AG08395 (cell line): ENCODE measurements around the gene FARP2.
"Not testable (repeated sequence)": the region's sequence is repeated elsewhere in the genome, so short reads cannot be mapped to it uniquely, and the experiment has no call there.

Source experiments
- DNase-seq: peaks from one replicate; pipeline ENCODE4 v3.0.0; 2012; ENCODE audit warnings: mixed read lengths, low spot score

FARP2 gene

DNA sequence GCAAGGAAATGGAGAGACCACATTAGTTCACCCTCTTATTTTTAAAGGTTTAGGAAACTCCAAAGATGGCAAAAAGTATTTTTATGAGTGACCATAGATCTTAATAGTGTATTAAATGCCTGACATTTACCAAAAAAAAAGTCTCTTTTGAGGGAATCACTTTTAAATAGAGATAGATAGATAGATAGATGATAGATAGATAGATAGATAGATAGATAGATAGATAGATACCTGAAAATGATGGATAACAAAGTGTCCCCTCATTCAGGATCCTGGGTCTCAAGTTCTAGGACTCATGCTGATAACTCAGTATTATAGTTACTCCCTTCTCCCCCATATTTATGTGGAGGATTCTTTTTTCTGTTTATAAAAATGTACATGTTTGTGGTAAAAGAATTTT is 52.8 kb downstream of the FARP2 start:
- no peak for DNase-seq

GRCh38 chr2:241410739-241411176 is 54.7 kb downstream of the FARP2 start:
- no peak for DNase-seq

DNA sequence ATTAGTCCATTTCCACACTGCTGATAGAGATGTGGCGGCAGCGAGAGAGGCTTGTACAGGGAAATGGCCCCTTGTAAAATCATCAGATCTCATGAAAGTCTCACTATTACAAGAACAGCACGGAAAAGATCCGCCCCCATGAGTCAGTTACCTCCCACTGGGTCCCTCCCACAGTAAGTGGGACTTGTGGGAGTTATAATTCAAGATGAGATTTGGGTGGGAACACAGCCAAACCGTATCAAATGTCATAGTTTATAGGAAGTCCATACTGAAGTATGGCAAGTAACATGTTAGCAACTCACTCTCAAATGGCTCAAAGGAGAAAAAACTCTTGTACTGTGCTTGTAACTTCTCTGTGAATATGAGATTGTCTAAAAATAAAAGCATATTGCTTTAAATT is 56.1 kb downstream of the FARP2 start:
- DNase-seq = no peak

GRCh38 chr2:241413501-241413900 is 57.4 kb downstream of the FARP2 start:
- not testable (repeated sequence) for DNase-seq

- no peak for DNase-seq
Observed at GRCh38 chr2:241413929-241414580, 58.0 kb downstream of the FARP2 start.

DNA sequence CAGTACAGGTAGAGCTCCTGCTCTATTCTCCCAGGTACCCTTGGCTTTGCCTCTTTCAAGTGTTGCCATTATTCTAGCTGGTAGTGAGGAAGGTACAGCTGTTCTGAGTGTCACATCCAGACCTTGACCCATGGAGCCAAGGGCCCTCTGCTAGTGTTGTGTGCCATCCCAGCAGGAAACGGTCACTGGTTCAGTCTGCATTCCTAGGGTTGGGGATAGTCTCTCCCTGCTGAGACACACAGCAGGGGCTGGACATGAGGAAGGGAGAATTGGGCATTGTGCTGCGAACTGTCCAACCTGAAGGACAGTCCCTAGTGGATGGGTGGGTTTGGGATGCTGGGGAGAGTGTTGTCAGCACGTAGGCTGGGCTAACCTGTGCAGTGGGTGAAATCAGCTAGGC is 59.1 kb downstream of the FARP2 start:
- DNase-seq = no peak

GRCh38 chr2:241417626-241418025 is 61.5 kb downstream of the FARP2 start:
- DNase-seq = no peak

DNA sequence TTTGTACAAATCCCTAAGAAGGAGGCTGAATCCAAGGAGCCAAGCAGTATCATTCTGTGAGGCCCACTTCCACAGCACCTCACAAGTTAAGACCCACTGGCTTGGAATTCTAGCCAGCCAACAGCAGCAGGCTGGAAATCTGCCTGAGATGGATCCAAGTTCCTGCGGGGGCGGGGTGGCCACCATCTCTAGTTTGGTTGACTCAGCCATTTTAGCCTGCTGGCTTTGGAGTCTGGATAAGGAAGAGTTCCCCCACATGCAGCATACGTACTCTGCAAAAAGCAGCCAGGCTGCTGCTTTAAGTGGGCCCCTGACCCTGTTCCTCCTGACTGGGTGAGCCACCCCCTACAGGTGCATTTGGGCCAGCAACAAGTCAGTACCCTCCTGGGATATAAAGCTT is 65.2 kb downstream of the FARP2 start:
- no peak for DNase-seq

DNA sequence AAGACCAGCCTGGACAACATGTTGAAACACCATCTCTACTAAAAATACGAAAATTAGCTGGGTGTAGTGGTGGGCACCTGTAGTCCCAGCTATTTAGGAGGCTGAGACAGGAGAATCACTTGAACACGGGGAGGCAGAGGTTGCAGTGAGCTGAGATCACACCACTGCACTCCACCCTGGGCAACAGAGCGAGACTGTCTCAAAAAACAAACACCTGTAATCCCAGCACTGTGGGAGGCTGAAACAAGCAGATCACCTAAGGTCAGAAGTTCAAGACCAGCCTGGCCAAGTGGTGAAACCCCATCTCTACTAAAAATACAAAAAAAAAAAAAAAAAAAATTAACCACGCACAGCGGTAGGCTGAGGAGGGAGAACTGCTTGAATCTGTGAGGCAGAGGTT is 65.9 kb downstream of the FARP2 start:
- DNase-seq = not testable (repeated sequence)

DNA sequence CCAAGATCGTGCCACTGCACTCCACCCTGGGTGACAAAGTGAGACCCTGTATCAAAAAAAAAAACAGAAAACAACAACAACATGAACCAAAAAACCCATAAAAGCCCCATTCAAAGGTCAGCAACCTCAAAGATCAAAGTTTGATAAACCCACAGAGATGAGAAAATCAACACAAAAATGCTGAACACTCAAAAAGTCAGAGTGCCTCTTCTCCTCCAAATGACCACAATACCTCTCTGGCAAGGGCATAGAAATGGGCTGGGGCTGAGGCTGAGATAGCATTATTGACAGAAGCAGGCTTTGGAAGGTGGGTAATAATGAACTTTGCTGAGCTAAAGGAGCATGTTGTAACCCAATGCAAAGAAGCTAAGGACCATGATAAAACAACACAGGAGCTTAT is 66.3 kb downstream of the FARP2 start:
- no peak for DNase-seq

- DNase-seq = not testable (repeated sequence)
Observed at GRCh38 chr2:241423489-241423888, 67.4 kb downstream of the FARP2 start.

GRCh38 chr2:241425368-241425767 is 69.3 kb downstream of the FARP2 start:
- no peak for DNase-seq

DNA sequence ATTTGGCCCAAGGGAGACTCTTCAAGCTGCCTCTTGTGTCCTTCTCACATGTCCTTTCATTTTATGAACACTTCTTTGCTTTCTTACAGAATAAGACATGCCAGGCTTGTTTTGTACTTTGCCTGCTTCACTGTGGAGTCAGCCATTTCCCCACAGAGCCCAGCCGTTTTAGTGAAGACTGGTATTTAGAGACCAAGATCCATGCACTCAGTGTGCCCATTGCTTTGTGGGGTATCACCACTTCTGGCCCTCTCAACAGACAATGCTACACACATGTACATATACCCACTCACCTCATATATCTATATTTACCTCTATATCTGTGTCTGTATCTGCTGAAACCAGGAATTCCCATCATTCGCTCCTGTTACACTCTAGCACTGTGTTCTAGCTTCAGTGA is 74.1 kb downstream of the FARP2 start:
- no peak for DNase-seq

- no peak for DNase-seq
Observed at GRCh38 chr2:241432824-241433448, 76.9 kb downstream of the FARP2 start.

DNA sequence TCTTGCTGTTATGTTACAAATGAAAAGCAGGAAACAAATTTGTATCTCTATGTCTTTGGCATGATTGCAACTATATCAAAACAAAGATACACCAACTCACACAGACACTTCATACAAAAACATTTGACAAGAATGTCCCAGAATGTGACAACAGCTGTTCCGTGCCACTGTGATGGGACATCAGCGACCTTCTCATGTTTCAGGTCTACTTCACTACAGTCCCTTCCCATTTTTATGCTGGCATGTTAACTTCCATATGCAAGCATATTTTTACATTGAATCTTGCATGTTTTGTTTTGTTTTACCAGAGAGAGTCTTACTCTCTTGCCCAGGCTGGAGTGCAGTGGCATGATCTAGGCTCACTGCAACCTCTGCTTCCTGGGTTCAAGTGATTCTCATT is 81.1 kb downstream of the FARP2 start:
- no peak for DNase-seq

DNA sequence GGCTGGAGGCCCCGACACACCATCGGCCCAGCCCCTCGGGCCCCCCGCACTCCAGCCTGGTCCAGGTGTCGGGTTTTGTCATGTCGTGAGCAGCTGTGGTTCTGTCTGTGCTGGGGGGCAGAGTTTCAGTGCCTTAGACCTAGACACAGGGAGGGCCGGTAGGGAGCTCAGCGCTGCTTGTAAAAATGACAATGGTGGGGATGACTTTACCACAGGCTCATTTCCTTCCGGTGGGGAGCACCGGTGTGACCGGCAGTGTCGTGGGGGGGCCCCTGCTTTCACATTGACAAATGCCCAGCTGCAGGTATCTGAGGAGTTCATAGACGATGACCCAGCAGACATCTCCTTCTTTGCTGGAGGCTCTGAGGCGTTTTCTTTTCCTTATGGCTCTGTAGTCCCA is 85.4 kb downstream of the FARP2 start:
- DNase-seq = no peak

DNA sequence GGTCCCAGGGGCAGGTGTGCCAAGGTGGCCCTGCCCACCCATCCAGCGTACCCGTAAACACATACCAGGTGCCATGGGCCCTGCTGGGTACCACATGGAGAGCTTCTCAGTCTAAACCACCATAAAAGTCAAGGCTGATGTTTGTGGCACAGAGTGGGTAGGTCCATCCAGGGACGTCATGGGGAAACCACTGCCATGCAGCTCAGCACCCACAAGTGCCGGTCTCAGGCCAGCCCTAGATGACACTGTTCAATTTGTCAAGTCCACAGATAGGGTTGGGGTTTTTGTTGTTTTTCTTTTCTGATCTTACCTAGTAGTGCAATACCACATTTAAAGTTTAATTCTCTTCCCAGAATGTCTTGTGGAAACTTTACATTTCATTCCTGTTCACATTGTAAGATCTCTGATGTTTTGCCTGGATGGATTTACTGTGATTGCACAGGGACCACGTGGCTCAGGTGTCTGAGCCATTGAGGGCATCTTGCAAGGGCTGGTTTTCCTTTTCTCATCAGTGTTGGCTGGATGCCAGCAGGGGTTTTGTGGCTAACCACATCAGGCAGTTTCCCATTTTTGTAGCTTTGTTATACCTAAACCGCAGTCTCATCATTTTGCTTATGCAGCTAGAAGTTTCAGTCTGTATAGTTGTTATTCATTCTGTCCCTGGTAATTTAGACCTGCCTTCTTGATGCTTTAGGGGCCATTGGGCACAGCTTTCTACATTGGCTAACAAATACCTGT is 87.6 kb downstream of the FARP2 start:
- DNase-seq = peak; percentile 12

GRCh38 chr2:241445426-241445825 is 89.3 kb downstream of the FARP2 start:
- DNase-seq = no peak

- not testable (repeated sequence) for DNase-seq
Observed at GRCh38 chr2:241450092-241450491, 94.0 kb downstream of the FARP2 start.

GRCh38 chr2:241451840-241452506 is 95.9 kb downstream of the FARP2 start:
- no peak for DNase-seq

- DNase-seq = not testable (repeated sequence)
Observed at GRCh38 chr2:241453919-241454318, 97.8 kb downstream of the FARP2 start.

GRCh38 chr2:241454837-241455485 is 98.9 kb downstream of the FARP2 start:
- no peak for DNase-seq
